K562 (cell line): Measurements from ENCODE around the gene MYOZ3. TPM values are rescaled to one million over a fixed set of nuclear protein-coding genes. Genes with fewer than 3 reads are reported as not detected.

ENCODE experiments used
- HMG20A ChIP-seq: fragments of 450-650 bp; formaldehyde crosslinking; conservative IDR thresholded peaks from 2 replicates; pipeline ENCODE4 v1.4.0; 2020; ENCODE audit warnings: mild to moderate bottlenecking, mixed read lengths
- POLR2AphosphoS2 ChIP-seq: IDR thresholded peaks from 2 replicates; pipeline ENCODE4 v1.6.1; 2012; ENCODE audit warnings: low read length, improper control_type of control experiment
- ZFP36 ChIP-seq: fragments of 150-350 bp; IDR thresholded peaks from 2 replicates; pipeline ENCODE4 v1.6.1; 2018; ENCODE audit warnings: low read length, low read depth; ENCODE audit not compliant: partially characterized antibody
- polyA plus RNA-seq, 8 experiments: library from polyadenylated mRNA; depleted of rRNA in 4 of 8; stranded (reverse) in 5 of 8; unstranded in 3 of 8; fragments of >200 nt; fragmentation: Nextera tagmentation in 2 of 8; fragmentation: Illumina TruSeq in 1 of 8; extraction: Ambion mirVana in 2 of 8; extraction: Trizol in 1 of 8; gene quantifications; 2 replicates each; pipeline versions ENCODE4 v1.2.1 to v1.2.3, GENCODE V29; 2011 to 2014; ENCODE audit warnings: inconsistent platforms in 1 of 8, missing spikeins in 1 of 8
- total RNA-seq, 7 experiments: library from RNA; depleted of rRNA in 6 of 7; stranded (reverse); fragments of >200 nt in 6 of 7; fragmentation: Illumina TruSeq in 2 of 7; extraction: Trizol in 2 of 7; gene quantifications; 2 replicates each; pipeline versions ENCODE4 v1.2.1 to v1.2.3, GENCODE V29; 2011 to 2021; ENCODE audit warnings: low replicate concordance in 1 of 7
- TF ChIP-seq, protein P1 (sequence below): sonication (generic); formaldehyde crosslinking; IDR thresholded peaks from 2 replicates; pipeline ENCODE4 v1.5.0; 2020; ENCODE audit warnings: missing genetic modification reagents
- TF ChIP-seq, protein P2 (sequence below): sonication (generic); formaldehyde crosslinking; IDR thresholded peaks from 2 replicates; pipeline ENCODE4 v1.8.0; 2023; ENCODE audit warnings: mild to moderate bottlenecking, missing genetic modification reagents

The MYOZ3 gene
- total and polyA plus RNA-seq, 9 of the 15 experiments (the other 6 are each of a cell fraction or from before 2014, with no cell fraction given) = not detected

- TF ChIP-seq, protein P1, sequence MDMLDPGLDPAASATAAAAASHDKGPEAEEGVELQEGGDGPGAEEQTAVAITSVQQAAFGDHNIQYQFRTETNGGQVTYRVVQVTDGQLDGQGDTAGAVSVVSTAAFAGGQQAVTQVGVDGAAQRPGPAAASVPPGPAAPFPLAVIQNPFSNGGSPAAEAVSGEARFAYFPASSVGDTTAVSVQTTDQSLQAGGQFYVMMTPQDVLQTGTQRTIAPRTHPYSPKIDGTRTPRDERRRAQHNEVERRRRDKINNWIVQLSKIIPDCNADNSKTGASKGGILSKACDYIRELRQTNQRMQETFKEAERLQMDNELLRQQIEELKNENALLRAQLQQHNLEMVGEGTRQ (CRISPR knock-in tag) = 0 out of 2 replicates have a peak, but pooled peaks have one; percentile 15
- TF ChIP-seq, protein P2, sequence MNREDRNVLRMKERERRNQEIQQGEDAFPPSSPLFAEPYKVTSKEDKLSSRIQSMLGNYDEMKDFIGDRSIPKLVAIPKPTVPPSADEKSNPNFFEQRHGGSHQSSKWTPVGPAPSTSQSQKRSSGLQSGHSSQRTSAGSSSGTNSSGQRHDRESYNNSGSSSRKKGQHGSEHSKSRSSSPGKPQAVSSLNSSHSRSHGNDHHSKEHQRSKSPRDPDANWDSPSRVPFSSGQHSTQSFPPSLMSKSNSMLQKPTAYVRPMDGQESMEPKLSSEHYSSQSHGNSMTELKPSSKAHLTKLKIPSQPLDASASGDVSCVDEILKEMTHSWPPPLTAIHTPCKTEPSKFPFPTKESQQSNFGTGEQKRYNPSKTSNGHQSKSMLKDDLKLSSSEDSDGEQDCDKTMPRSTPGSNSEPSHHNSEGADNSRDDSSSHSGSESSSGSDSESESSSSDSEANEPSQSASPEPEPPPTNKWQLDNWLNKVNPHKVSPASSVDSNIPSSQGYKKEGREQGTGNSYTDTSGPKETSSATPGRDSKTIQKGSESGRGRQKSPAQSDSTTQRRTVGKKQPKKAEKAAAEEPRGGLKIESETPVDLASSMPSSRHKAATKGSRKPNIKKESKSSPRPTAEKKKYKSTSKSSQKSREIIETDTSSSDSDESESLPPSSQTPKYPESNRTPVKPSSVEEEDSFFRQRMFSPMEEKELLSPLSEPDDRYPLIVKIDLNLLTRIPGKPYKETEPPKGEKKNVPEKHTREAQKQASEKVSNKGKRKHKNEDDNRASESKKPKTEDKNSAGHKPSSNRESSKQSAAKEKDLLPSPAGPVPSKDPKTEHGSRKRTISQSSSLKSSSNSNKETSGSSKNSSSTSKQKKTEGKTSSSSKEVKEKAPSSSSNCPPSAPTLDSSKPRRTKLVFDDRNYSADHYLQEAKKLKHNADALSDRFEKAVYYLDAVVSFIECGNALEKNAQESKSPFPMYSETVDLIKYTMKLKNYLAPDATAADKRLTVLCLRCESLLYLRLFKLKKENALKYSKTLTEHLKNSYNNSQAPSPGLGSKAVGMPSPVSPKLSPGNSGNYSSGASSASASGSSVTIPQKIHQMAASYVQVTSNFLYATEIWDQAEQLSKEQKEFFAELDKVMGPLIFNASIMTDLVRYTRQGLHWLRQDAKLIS = no peak
- TF ChIP-seq ZFP36 (peak; percentile 73), HMG20A (no peak), POLR2AphosphoS2 (no peak)
- TF ChIP-seq, all 486 proteins: peak for 6
Observed at GRCh38 chr5:150639751-150640150, 21.3 kb upstream of the MYOZ3 start (continued).
